HG02840 (cell line): Measurements from ENCODE around the gene PRKCB.
"Not testable (repeated sequence)": the region's sequence is repeated elsewhere in the genome, so short reads cannot be mapped to it uniquely, and the experiment has no call there.

ENCODE experiments used
- ATAC-seq: cut with Tn5 transposase; IDR thresholded peaks from one replicate; pipeline ENCODE4 v1.9.1; 2021; ENCODE audit warnings: mild to moderate bottlenecking, moderate library complexity, moderate number of reproducible peaks; ENCODE audit not compliant: unreplicated experiment, low FRiP score

PRKCB gene

DNA sequence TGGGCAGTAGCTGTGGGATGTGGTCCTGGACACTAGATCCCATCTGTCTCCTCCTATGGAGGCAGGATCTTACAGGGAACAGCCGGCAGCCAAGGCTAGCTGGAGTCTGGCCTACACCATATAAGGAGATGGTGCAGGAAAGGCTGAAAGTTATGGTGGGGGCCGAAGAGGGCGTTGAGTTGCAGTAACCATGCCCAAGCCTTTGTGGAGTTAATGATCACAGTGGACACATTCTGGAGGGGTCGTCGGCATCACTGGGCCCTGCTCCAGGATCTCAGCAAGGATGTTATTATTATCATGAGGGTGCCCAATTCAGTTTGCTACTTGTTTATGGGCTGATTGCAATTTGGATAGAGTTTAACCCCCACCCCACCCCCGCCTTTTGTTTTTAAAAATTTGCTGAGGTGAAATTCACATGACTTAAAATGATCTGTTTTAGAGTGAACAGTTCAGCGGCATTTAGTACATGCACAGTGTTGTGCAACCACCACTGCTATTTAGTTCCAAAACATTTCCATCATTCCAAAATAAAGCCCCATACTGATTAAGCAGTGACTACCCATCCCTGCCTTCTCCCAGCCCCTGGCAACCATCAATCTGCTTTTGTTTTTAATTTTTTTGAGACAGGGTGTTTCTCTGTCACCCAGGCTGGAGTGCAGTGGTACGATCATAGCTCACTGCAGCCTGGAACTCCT lies 236.0 kb downstream of the PRKCB start:
- no peak for ATAC-seq

DNA sequence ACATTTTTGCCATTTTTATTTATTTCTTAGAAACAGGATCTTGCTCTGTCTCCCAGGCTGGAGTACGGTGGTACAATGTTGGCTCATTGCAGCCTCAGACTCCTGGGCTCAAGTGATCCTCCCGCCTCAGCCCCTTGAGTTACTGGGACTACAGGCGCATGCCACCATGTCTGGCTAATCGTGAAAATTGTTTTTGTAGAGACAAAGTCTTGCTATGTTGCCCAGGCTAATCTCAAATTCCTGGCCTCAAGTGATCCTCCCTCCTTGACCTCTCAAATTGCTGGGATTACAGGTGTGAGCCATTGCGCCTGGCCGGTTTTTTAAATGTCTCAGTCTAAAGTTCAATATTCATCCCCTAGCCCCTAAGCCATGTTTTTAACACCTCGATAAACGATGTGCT lies 237.5 kb downstream of the PRKCB start:
- no peak for ATAC-seq

DNA sequence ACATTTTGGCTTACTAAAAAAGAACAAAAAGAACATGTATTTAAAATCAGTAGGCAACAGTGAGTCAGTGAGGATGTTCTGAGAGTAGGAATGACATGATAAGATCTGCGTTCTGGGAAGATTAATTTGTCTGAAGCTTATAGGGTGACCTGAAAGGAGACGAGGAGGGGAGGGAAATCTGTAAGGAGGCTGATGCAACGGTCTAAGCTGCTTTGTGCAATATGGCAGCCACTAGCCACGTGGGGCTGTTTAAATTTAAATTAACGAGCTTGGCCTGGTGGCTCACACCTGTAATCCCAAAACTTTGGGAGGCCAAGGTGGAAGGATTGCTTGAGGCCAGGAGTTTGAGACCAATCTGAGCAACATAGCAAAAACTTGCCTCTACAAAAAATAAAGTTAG lies 238.8 kb downstream of the PRKCB start:
- ATAC-seq = no peak

DNA sequence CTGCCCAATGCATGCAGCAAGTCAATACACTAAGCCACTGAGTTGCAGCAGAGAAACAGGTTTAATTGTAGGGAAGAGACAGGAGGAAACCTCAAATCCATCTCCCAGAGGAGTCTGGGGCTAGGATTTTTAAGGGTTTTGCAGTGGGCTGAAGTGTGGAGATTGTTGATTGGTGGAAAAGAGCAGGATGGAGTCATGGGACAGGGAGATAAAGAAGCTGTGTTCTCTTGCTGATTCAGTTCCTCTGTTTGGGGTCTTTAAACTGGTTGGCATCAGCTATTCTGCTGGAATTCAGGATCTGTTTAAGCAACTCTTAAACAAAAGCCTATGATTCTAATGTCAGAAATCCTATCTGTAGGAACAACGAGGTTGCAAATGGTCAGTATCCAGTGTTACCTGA lies 239.5 kb downstream of the PRKCB start:
- no peak for ATAC-seq

DNA sequence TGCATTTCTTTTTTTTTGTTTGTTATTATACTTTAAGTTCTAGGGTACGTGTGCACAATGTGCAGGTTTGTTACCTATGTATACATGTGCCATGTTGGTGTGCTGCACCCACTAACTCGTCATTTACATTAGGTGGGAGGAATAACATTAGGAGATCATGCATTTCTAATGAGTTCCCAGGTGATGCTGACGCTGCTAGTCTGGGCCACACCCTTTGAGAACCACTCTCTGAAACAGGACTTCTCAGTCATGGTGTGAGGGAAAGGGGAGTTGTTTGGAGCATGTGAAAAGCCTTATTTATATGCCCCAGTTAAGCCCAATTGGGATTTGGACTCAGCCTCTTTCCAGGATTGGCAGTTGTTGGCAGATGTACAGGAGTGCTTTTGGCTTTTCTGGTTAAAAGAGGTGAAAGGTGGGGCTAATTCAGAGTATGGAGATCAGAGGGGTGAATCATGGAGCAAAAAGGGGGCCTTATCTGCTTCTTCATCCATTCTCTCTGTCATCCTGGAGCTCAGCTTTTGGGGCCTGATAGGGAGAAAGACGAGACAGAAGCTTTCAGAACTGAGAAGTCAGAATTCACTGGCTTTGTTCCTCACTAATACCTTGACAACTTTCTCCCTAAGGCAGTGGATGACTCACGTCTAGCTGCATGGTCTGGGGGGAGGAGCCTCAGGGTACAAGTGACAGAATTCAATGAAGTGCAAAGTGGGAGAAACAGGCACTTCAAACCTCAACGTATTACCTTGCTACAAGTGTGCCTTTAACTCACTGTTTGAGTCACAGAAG lies 240.3 kb downstream of the PRKCB start:
- no peak for ATAC-seq

DNA sequence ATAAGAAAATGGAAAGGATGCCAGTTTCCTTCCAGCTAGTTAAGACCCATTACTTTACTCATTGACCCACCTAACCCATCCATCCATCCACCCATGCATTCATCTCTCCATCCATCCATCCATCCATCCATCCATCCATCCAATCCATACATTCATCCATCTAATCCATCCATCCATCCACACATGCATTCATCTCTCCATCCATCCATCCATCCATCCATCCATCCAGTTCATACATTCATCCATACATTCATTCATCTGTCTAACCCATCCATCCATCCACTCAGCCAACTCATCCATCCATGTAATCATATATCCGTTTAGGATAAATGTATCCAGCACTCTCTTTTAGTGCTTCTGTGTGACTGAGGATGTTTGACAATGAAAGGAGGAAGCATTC lies 241.5 kb downstream of the PRKCB start:
- ATAC-seq = no peak

DNA sequence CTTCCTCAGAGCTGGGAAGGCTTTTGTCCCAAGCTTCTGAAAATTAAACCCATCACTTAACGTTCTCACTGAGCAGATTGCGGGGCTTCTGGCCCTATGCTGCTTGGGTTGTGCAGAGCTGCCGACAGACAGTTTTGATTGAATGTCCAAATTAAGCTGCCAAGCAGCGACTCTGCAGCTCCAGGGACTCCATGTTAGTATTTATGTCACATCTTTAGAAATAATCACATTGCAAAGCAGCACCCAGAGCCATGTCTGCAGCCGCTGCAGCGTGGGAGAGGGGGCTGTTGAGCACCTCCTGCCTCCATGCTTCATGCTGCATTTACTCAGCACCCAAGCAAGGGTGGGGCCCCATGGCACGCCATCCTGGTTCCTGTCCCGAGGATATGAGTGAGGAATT lies 242.2 kb downstream of the PRKCB start:
- ATAC-seq = no peak

DNA sequence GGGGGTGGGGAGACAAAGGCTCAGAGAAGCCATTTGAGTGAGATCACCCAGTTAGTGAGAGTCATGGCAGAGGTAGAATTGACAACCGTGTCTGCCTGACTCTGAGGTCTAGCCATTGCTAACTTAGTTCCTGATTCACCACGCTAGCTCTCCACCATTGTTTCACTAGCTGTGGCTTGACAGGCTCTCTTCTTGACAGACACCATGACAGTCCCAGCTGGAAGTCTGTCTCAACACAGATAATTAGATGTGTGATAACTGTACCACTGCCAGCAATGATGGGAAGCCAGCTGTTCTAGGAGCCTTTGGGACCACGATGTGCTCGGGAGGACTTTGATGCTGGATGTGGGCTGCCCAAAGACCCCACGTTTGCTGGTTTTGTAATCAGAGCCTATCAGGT lies 249.9 kb downstream of the PRKCB start:
- ATAC-seq = no peak

DNA sequence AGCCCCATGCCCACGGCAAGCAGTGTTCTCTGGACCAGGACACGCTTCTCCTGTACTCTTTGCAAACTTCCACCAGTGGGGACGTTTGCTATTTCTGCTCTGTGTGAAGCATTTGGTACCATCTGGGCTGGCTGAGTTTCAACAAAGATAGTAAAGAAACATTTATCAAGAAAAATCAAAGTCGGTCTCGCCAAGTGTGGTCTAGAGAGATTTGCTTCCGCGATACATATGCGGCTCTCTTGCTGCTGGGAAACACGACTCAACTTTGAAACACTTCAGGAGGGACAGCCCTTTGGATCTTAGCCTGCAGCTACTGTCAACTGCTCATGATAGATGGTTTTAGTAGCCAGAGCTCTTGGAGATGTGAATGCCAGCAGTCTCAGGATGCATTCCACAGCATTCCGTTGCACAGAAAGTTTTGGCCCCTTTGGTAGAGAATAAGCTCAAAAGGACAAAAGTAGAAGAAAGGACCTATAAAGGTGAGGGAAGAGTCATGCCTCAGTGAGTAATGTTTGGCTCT lies 252.2 kb downstream of the PRKCB start:
- ATAC-seq = no peak

DNA sequence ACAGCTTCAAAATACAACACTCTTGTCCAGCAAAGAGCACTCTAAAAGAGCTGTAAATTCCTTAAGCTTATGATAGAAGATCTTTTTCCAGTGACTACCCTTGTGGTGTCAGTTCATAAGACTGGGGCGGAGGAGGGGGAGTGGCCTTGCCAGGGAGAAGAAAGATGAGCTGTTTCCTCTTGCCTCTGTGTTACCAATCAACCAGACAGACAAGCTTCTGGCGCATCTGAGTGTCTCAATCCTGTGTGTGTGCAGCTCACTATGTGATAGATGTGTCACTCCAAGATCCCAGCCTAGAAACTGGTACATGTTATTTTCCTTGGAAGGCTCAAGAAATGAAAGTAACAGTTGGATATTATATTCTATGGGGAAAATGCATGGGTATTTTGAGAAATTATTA lies 253.0 kb downstream of the PRKCB start:
- ATAC-seq = no peak

DNA sequence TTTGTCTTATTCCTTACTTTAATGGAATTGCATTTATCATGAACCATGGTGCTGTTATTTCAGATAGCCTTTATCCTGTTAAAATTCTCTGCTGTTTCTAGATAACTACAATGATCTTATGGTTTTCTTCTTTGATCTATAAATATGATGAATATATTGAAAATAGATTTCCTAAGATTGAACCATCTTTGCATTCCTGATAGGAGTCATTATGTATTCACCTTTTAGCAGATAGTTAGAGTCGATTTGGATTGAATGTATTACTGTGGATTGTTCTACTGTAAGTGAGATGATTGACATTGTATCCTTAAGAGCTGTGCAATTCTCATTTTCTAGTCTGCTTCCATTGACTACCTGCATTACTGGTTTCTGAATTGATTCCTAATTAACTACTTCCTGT lies 255.3 kb downstream of the PRKCB start:
- no peak for ATAC-seq

DNA sequence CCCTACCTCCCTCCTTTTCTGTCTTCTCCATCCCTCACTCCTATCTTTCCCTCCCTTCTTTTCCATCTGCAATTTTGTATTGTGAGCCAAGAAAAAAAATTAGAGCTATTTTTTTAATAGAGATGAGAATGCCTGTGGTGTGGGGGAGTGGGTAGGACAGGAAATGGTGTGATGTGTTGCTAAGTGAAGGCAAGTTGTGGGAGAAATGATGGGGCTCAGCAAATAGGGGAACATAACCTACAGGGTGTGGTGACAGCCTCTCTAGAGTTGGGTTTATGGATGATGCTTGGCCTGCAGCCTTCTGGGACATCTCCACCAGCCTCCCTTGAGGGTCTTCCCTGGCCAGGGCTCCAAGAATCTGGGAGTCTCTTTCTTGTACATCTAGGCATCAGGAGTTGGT lies 257.3 kb downstream of the PRKCB start:
- no peak for ATAC-seq

DNA sequence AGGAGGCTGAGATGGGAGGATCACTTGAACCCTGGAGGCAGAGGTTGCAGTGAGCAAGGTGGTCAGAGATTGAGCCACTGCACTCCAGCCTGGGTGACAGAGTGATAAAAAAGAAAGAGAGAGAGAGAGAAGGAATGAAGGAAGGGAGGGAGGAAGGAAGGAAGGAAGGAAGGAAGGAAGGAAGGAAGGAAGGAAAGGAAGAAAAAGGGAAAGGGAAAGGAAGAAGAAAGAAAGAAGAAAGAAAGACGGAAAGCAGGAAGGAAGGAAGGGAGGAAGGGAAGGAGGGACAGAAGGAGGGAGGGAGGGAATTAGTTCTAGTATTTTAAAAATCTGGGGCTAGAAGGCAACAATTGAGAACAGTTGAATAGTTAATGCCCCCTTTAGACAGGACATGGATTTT lies 258.9 kb downstream of the PRKCB start:
- no peak for ATAC-seq

DNA sequence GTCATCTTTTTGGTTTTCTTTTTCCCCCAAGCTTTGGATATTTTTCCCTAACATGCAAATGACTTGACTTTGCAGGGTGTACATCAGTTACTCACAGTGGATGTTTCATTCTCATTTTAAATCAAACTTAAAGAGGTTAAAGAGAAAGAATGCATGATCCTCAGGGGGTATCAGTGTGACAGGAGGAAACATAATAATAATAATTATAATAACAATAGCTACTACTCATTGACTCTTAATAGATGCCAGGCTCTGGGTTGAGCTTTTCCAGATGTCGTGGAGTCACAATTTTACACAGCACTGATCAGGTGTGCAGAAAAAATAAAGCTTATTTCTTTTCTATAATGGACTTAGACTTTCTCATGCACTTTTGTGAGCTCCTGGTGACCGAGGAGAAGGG lies 263.1 kb downstream of the PRKCB start:
- ATAC-seq = no peak

DNA sequence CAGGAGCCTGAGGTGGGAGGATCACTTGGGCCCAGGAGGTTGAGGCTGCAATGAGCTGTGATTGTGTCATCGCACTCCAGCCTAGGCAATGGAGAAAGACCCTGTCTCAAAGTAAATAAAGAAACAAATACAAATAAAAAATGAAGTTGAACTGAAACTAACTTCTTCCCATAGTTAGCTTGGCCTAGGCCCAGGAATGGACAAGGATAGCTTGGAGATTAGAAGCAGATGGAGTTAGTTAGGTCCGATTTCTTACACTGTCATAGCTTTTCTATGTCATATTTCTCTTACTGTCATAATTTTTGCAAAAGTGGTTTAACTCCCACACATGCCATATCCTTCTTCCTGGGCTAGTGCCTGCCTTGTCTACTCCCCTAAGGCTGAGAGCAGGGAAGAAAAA lies 265.6 kb downstream of the PRKCB start:
- no peak for ATAC-seq

DNA sequence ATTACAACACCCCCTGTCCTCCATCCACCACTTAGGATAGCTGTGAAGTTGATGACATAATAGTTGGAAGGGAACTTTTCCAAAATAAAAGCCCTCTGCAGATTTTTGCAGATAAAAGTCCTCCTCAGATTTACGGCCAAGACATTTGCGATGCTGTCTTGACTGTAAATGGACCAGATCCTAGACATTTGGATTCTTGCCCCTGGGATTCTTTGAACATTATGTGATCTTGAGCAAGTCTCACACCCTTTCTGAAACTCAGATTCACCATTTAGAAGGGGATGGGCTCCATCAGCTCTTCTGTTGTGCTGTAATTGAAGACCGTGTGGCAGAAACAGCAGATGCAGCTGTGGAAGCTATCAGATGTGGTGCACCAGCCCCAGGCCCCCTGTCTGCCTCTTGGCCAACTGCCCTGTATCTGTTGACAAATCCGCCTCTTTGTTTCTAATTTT lies 266.5 kb downstream of the PRKCB start:
- ATAC-seq = no peak

DNA sequence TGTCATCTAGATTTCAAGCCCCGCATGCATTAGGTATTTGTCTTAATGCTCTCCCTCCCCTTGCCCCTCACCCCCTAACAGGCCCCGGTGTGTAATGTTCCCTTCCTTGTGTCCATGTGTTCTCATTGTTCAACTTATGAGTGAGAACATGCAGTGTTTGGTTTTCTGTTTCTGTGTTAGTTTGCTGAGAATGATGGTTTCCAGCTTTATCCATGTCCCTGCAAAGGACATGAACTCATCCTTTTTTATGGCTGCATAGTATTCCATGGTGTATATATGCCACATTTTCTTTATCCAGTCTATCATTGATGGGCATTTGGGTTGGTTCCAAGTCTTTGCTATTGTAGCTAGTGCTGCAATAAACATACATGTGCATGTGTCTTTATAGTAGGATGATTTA lies 269.7 kb downstream of the PRKCB start:
- ATAC-seq = not testable (repeated sequence)

DNA sequence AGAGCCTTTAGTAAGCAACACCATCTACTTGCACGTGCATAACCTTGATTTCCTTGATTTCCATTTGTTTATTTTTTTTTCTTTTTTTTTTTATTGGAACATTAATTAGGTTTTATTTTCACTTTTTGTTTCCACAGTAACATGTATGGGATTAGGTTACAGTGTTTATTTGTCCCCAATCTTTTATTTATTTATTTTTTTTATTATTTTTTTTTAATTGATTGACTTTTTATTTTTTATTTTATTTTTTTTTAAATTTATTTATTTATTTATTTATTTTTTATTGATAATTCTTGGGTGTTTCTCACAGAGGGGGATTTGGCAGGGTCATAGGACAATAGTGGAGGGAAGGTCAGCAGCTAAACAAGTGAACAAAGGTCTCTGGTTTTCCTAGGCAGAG lies 272.3 kb downstream of the PRKCB start:
- ATAC-seq = not testable (repeated sequence)

DNA sequence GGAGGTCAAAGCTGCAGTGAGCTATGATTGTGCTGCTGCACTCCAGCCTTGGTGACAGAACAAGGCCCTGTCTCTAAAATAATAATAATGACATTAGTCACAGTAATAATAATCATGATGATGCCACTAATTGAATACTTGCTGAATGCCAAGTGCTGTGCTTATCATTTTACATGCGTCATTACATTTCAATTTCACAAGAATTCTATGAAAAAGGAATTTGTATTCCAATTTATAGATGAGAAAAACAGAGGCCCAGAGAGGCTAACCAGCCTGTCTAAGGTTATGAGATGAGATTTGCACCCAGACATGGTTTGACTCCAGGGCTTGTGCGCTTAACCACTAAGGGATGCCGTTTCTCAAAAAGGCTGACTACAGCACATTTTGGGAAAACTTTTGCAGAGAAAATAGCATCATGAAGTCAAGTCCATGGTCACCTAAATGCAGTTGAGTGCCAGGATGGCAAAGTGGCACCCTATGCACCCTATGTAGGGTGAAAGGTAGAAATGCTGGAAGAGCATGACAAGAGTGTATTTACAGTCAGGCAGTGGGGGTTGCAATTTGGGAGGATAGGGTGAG lies 276.0 kb downstream of the PRKCB start:
- ATAC-seq = no peak

DNA sequence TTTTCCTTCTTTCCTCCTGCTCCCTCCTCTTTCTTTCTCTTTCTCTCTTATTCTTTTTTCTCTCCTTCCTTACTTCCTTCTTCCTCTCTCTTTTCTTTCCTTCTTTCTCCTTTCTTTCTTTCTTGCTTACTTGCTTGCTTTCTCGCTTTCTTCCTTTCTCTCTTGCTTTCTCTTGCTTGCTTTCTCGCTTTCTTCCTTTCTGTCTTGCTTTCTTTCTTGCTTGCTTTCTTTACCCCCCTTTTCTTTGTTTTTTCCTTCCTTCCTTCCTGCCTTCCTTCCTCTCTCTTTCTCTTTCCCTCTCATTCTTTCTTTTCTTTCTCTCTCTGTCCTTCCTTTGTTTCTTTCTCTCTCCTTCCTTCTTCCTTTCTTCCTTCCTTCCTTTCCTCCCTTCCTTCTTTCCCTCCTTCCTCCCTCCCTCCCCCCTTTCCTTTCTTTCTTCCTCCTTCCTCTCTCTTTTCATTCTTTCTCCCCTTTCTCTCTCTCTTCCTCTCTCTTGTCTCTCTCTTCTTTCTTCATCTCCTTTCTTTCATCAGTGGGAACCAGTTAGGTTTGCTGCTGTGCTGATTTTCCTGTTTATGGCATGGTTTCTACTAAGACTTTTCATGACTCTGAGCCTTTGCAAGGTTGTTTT lies 277.4 kb downstream of the PRKCB start:
- ATAC-seq = no peak

DNA sequence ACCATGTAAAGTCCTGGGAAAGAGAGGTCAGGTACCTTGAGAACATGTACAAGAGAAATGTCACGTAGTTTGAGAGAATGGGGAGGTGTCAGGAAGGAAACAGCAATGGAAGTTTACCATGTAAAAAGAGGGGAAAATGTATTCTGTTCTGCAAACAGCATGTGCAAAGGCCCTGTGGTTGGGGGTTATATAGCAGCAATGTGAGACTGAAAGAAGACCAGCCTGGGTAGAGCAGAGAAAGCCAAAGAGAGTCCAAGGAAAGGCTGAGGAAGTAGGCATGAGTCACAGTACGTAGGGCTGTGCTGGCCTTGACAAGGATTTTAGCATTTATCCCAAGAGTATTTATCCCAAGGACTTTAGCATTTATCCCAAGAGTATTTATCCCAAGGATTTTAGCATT lies 279.1 kb downstream of the PRKCB start:
- no peak for ATAC-seq
